K562 (cell line): ENCODE results near the gene PDLIM5. TPM values are rescaled to one million over a fixed set of nuclear protein-coding genes. Genes with fewer than 3 reads are reported as not detected.
A peak's percentile ranks its signal among the peaks of the same experiment; 100 is the strongest.

Experiments
- HOXB6 ChIP-seq: fragments of 250-450 bp; sonication (Bioruptor Pico); IDR thresholded peaks from 2 replicates; pipeline ENCODE4 v1.5.1; 2022; ENCODE audit warnings: mild to moderate bottlenecking, borderline replicate concordance
- ILK ChIP-seq: fragments of 450-650 bp; IDR thresholded peaks from 2 replicates; pipeline ENCODE4 v1.6.1; 2016; ENCODE audit warnings: missing genetic modification characterization, low read depth, mild to moderate bottlenecking, missing compliant biosample characterization, moderate library complexity, borderline replicate concordance
- KLF1 ChIP-seq: fragments of 450-650 bp; IDR thresholded peaks from 2 replicates; pipeline ENCODE4 v1.6.1; 2016; ENCODE audit warnings: missing genetic modification characterization, missing compliant biosample characterization
- NR3C1 ChIP-seq: sonication (generic); formaldehyde crosslinking; IDR thresholded peaks from 2 replicates; pipeline ENCODE4 v1.8.1; 2022; ENCODE audit warnings: missing genetic modification reagents
- PYGO2 ChIP-seq: fragments of 450-650 bp; IDR thresholded peaks from 2 replicates; pipeline ENCODE4 v1.6.1; 2016; ENCODE audit warnings: mild to moderate bottlenecking, missing genetic modification characterization, moderate library complexity, missing compliant biosample characterization
- RFX5 ChIP-seq: IDR thresholded peaks from 2 replicates; pipeline ENCODE4 v1.6.1; 2011; ENCODE audit warnings: low read depth, mild to moderate bottlenecking, improper control_type of control experiment, low read length
- ZKSCAN8 ChIP-seq: fragments of 200-800 bp; sonication (Bioruptor generic); IDR thresholded peaks from 2 replicates; pipeline ENCODE4 v1.6.1; 2016; ENCODE audit warnings: missing genetic modification characterization, missing compliant biosample characterization
- polyA plus RNA-seq, 8 experiments: library from polyadenylated mRNA; depleted of rRNA in 4 of 8; stranded (reverse) in 5 of 8; unstranded in 3 of 8; fragments of >200 nt; fragmentation: Nextera tagmentation in 2 of 8; fragmentation: Illumina TruSeq in 1 of 8; extraction: Ambion mirVana in 2 of 8; extraction: Trizol in 1 of 8; gene quantifications; 2 replicates each; pipeline versions ENCODE4 v1.2.1 to v1.2.3, GENCODE V29; 2011 to 2014; ENCODE audit warnings: inconsistent platforms in 1 of 8, missing spikeins in 1 of 8
- total RNA-seq, 7 experiments: library from RNA; depleted of rRNA in 6 of 7; stranded (reverse); fragments of >200 nt in 6 of 7; fragmentation: Illumina TruSeq in 2 of 7; extraction: Trizol in 2 of 7; gene quantifications; 2 replicates each; pipeline versions ENCODE4 v1.2.1 to v1.2.3, GENCODE V29; 2011 to 2021; ENCODE audit warnings: low replicate concordance in 1 of 7
- TF ChIP-seq, protein P1 (sequence below): fragments of 200-600 bp; sonication (generic); IDR thresholded peaks from one replicate; pipeline ENCODE4 v1.6.1; 2012; ENCODE audit warnings: mild to moderate bottlenecking, low read depth, low read length, inconsistent platforms
- TF ChIP-seq, protein P2 (sequence below): fragments of 450-650 bp; formaldehyde crosslinking; IDR thresholded peaks from 2 replicates; pipeline ENCODE4 v1.4.0; 2022; ENCODE audit warnings: mild to moderate bottlenecking, moderate library complexity
- TF ChIP-seq, protein P3 (sequence below): sonication (generic); formaldehyde crosslinking; IDR thresholded peaks from 2 replicates; pipeline ENCODE4 v1.8.1; 2023; ENCODE audit warnings: mild to moderate bottlenecking, missing genetic modification reagents, moderate library complexity
- TF ChIP-seq, protein P4 (sequence below): fragments of 250-450 bp; sonication (Bioruptor Pico); IDR thresholded peaks from 2 replicates; pipeline ENCODE4 v1.9.0; 2021; ENCODE audit warnings: mild to moderate bottlenecking

The PDLIM5 gene
- total and polyA plus RNA-seq, 9 of the 15 experiments (the other 6 are each of a cell fraction or from before 2014, with no cell fraction given): 36.9 to 127 (median 62.5) TPM

DNA sequence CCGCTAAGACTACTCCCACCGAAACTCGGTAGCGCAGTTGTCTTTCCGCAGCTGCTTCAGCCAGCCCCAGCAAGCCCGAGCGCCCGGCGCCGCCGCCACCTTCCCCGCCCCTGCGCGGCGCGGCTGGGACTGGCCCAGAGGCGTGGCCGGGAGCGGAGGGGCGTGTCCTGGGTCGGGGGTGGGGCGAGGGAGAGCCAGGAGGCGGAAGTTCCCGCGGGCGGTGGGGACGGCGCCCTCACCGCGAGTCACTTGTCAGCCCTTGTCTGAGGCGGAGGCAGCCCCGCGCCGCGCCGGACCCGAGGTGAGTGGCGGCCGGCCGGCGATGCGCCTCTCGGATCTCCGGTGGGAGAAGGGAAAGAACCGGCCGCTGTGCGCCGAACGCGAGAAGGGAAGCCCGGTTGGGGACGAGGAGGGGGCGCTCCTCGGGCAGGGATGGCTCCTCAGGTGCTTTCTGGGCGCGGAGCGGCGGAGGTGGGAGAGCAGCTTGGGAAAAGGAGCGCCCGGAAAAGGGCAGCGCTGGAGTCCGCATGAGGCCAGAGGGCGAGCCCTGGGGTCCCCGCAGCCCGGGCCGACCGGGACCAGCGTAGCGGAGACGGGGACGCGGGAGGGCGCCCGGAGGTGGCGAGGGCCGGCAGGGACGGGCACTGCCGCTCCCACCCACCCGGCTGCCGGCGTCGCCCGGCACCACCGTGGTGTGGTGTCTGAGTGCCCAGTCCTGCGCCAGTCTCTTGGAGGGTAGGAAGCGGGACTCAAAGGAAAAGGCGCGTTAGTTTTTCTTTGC, at the start of gene PDLIM5 (continued):
- TF ChIP-seq, protein P1, sequence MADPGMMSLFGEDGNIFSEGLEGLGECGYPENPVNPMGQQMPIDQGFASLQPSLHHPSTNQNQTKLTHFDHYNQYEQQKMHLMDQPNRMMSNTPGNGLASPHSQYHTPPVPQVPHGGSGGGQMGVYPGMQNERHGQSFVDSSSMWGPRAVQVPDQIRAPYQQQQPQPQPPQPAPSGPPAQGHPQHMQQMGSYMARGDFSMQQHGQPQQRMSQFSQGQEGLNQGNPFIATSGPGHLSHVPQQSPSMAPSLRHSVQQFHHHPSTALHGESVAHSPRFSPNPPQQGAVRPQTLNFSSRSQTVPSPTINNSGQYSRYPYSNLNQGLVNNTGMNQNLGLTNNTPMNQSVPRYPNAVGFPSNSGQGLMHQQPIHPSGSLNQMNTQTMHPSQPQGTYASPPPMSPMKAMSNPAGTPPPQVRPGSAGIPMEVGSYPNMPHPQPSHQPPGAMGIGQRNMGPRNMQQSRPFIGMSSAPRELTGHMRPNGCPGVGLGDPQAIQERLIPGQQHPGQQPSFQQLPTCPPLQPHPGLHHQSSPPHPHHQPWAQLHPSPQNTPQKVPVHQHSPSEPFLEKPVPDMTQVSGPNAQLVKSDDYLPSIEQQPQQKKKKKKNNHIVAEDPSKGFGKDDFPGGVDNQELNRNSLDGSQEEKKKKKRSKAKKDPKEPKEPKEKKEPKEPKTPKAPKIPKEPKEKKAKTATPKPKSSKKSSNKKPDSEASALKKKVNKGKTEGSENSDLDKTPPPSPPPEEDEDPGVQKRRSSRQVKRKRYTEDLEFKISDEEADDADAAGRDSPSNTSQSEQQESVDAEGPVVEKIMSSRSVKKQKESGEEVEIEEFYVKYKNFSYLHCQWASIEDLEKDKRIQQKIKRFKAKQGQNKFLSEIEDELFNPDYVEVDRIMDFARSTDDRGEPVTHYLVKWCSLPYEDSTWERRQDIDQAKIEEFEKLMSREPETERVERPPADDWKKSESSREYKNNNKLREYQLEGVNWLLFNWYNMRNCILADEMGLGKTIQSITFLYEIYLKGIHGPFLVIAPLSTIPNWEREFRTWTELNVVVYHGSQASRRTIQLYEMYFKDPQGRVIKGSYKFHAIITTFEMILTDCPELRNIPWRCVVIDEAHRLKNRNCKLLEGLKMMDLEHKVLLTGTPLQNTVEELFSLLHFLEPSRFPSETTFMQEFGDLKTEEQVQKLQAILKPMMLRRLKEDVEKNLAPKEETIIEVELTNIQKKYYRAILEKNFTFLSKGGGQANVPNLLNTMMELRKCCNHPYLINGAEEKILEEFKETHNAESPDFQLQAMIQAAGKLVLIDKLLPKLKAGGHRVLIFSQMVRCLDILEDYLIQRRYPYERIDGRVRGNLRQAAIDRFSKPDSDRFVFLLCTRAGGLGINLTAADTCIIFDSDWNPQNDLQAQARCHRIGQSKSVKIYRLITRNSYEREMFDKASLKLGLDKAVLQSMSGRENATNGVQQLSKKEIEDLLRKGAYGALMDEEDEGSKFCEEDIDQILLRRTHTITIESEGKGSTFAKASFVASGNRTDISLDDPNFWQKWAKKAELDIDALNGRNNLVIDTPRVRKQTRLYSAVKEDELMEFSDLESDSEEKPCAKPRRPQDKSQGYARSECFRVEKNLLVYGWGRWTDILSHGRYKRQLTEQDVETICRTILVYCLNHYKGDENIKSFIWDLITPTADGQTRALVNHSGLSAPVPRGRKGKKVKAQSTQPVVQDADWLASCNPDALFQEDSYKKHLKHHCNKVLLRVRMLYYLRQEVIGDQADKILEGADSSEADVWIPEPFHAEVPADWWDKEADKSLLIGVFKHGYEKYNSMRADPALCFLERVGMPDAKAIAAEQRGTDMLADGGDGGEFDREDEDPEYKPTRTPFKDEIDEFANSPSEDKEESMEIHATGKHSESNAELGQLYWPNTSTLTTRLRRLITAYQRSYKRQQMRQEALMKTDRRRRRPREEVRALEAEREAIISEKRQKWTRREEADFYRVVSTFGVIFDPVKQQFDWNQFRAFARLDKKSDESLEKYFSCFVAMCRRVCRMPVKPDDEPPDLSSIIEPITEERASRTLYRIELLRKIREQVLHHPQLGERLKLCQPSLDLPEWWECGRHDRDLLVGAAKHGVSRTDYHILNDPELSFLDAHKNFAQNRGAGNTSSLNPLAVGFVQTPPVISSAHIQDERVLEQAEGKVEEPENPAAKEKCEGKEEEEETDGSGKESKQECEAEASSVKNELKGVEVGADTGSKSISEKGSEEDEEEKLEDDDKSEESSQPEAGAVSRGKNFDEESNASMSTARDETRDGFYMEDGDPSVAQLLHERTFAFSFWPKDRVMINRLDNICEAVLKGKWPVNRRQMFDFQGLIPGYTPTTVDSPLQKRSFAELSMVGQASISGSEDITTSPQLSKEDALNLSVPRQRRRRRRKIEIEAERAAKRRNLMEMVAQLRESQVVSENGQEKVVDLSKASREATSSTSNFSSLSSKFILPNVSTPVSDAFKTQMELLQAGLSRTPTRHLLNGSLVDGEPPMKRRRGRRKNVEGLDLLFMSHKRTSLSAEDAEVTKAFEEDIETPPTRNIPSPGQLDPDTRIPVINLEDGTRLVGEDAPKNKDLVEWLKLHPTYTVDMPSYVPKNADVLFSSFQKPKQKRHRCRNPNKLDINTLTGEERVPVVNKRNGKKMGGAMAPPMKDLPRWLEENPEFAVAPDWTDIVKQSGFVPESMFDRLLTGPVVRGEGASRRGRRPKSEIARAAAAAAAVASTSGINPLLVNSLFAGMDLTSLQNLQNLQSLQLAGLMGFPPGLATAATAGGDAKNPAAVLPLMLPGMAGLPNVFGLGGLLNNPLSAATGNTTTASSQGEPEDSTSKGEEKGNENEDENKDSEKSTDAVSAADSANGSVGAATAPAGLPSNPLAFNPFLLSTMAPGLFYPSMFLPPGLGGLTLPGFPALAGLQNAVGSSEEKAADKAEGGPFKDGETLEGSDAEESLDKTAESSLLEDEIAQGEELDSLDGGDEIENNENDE: no peak
- TF ChIP-seq, protein P2, sequence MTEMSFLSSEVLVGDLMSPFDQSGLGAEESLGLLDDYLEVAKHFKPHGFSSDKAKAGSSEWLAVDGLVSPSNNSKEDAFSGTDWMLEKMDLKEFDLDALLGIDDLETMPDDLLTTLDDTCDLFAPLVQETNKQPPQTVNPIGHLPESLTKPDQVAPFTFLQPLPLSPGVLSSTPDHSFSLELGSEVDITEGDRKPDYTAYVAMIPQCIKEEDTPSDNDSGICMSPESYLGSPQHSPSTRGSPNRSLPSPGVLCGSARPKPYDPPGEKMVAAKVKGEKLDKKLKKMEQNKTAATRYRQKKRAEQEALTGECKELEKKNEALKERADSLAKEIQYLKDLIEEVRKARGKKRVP (CRISPR knock-in tag): no peak
- no peak for TF ChIP-seq ZKSCAN8 (CRISPR knock-in tag)
- TF ChIP-seq ILK (tag): no peak
- TF ChIP-seq RFX5: no peak
- TF ChIP-seq, protein P3, sequence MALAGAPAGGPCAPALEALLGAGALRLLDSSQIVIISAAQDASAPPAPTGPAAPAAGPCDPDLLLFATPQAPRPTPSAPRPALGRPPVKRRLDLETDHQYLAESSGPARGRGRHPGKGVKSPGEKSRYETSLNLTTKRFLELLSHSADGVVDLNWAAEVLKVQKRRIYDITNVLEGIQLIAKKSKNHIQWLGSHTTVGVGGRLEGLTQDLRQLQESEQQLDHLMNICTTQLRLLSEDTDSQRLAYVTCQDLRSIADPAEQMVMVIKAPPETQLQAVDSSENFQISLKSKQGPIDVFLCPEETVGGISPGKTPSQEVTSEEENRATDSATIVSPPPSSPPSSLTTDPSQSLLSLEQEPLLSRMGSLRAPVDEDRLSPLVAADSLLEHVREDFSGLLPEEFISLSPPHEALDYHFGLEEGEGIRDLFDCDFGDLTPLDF (CRISPR knock-in tag): 0 out of 2 replicates have a peak, but pooled peaks have one; percentile 12
- no peak for TF ChIP-seq KLF1 (tag)
- no peak for TF ChIP-seq HOXB6 (CRISPR knock-in tag)
- TF ChIP-seq, protein P4, sequence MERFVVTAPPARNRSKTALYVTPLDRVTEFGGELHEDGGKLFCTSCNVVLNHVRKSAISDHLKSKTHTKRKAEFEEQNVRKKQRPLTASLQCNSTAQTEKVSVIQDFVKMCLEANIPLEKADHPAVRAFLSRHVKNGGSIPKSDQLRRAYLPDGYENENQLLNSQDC (CRISPR knock-in tag): no peak
- no peak for TF ChIP-seq NR3C1
- no peak for TF ChIP-seq PYGO2
